Measurements from ENCODE around the gene CYGB.
"Not testable (repeated sequence)": the region's sequence is repeated elsewhere in the genome, so short reads cannot be mapped to it uniquely, and the experiment has no call there.

Gene CYGB

DNA sequence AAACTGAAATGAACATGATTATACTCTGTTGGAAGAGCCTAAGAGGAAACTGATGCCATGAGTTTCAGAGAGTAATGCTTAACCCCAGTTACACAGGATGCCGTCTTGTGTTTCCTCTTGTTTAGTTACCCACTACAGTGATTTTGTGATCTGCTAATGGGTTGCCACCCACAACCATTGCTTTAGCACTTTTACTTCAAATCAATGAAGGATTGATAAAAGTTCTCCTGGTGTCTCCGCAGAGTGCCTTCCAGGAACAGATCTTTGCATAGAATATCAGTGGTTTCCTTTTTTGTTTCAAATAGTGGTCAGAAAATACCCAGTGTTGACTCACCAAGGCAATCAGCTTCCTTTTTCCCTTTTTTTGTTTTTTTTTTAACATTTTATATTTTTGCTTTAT lies 25.9 kb upstream of the CYGB start:
- Histone ChIP-seq H3K4me1 (ENCODE audit: insufficient read depth, low read length) (peaks cover 17% of the 10 kb centered on the region), H3K36me3 (ENCODE audit: insufficient read depth, low read length) (peaks cover 40% of the 10 kb centered on the region)
- not testable (repeated sequence) for H3K9me3 ChIP-seq (ENCODE audit: low read length); H3K4me3 ChIP-seq (ENCODE audit: low read length); H2AFZ ChIP-seq (ENCODE audit: low read depth, low read length); H3K27me3 ChIP-seq (ENCODE audit: insufficient read depth, low read length)

GRCh38 chr17:76562734-76563148 lies 25.2 kb upstream of the CYGB start:
- Histone ChIP-seq H3K4me3 (ENCODE audit: low read length) (no peak overlapping the region), H3K4me1 (ENCODE audit: insufficient read depth, low read length) (peaks cover 17% of the 10 kb centered on the region)

GRCh38 chr17:76561799-76562268 lies 24.3 kb upstream of the CYGB start:
- Histone ChIP-seq H3K9me3 (ENCODE audit: low read length) (no peaks in the 10 kb centered on the region), H3K36me3 (ENCODE audit: insufficient read depth, low read length) (peaks cover 40% of the 10 kb centered on the region), H3K27me3 (ENCODE audit: insufficient read depth, low read length) (no peaks in the 10 kb centered on the region), H3K4me1 (ENCODE audit: insufficient read depth, low read length) (peaks cover 22% of the 10 kb centered on the region), H3K4me3 (ENCODE audit: low read length) (no peak overlapping the region), H2AFZ (ENCODE audit: low read depth, low read length) (no peak overlapping the region)

More at GRCh38 chr17:76562734-76563148, 25.2 kb upstream of the CYGB start:
- H2AFZ ChIP-seq (ENCODE audit: low read depth, low read length) = no peak overlapping the region
- no peaks in the 10 kb centered on the region for H3K9me3 ChIP-seq (ENCODE audit: low read length)
- H3K27me3 ChIP-seq (ENCODE audit: insufficient read depth, low read length) = no peaks in the 10 kb centered on the region
- H3K36me3 ChIP-seq (ENCODE audit: insufficient read depth, low read length) = peaks cover 40% of the 10 kb centered on the region

- no peak overlapping the region for H2AFZ ChIP-seq (ENCODE audit: low read depth, low read length)
- H3K36me3 ChIP-seq (ENCODE audit: insufficient read depth, low read length) = peaks cover 39% of the 10 kb centered on the region
- H3K4me1 ChIP-seq (ENCODE audit: insufficient read depth, low read length) = peaks cover 22% of the 10 kb centered on the region
- no peaks in the 10 kb centered on the region for H3K9me3 ChIP-seq (ENCODE audit: low read length)
- H3K27me3 ChIP-seq (ENCODE audit: insufficient read depth, low read length) = no peaks in the 10 kb centered on the region
- H3K4me3 ChIP-seq (ENCODE audit: low read length) = no peak overlapping the region
These were observed 23.8 kb upstream of the CYGB start for GRCh38 chr17:76561332-76561731.

GRCh38 chr17:76560877-76561221 lies 23.3 kb upstream of the CYGB start:
- H3K4me3 ChIP-seq (ENCODE audit: low read length) = no peak overlapping the region
- H3K9me3 ChIP-seq (ENCODE audit: low read length) = no peaks in the 10 kb centered on the region
- H3K27me3 ChIP-seq (ENCODE audit: insufficient read depth, low read length) = no peaks in the 10 kb centered on the region
- peaks cover 22% of the 10 kb centered on the region for H3K4me1 ChIP-seq (ENCODE audit: insufficient read depth, low read length)
- H3K36me3 ChIP-seq (ENCODE audit: insufficient read depth, low read length) = peaks cover 34% of the 10 kb centered on the region
- no peak overlapping the region for H2AFZ ChIP-seq (ENCODE audit: low read depth, low read length)

DNA sequence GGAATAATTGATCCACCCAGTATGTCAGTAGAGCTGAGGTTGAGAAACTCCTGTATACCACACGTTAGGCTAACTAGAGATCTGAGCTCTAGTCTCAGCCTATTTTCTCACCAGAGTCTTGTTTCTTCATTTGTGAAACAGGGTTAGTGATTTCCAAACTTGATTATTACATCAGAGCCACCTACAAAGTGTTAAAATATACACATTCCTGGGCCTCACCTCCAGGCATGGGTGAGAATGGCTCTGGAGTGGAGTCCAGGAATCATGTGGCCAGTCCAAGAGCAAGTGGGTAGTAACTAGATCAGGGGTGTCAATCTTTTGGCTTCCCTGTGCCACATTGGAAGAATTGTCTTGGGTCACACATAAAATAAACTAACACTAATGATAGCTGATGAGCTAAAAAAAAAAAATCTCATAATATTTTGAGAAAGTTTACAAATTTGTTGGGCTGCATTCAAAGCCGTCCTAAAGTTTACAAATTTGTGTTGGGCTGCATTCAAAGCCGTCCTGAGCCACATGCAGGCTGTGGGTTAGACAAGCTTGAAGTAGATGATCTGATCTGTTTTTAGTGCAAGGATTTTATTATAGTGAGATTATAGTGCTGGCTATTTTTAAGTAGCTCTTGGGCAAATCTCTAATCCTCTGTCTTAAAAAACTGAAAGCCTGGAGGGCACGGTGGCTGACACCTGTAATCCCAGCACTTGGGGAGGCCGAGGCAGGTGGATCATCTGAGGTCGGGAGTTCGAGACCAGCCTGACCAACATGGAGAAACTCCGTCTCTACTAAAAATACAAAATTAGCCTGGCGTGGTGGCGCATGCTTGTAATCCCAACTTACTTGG lies 22.7 kb upstream of the CYGB start:
- Histone ChIP-seq H3K4me1 (ENCODE audit: insufficient read depth, low read length) (peaks cover 22% of the 10 kb centered on the region), H3K9me3 (ENCODE audit: low read length) (no peaks in the 10 kb centered on the region), H2AFZ (ENCODE audit: low read depth, low read length) (no peak overlapping the region), H3K27me3 (ENCODE audit: insufficient read depth, low read length) (no peaks in the 10 kb centered on the region), H3K4me3 (ENCODE audit: low read length) (no peak overlapping the region), H3K36me3 (ENCODE audit: insufficient read depth, low read length) (peaks cover 29% of the 10 kb centered on the region)

GRCh38 chr17:76559460-76559859 lies 22.0 kb upstream of the CYGB start:
- not testable (repeated sequence) for H3K4me3 ChIP-seq (ENCODE audit: low read length); H3K9me3 ChIP-seq (ENCODE audit: low read length); H3K27me3 ChIP-seq (ENCODE audit: insufficient read depth, low read length); H2AFZ ChIP-seq (ENCODE audit: low read depth, low read length)
- Histone ChIP-seq H3K36me3 (ENCODE audit: insufficient read depth, low read length) (peaks cover 21% of the 10 kb centered on the region), H3K4me1 (ENCODE audit: insufficient read depth, low read length) (peaks cover 22% of the 10 kb centered on the region)

DNA sequence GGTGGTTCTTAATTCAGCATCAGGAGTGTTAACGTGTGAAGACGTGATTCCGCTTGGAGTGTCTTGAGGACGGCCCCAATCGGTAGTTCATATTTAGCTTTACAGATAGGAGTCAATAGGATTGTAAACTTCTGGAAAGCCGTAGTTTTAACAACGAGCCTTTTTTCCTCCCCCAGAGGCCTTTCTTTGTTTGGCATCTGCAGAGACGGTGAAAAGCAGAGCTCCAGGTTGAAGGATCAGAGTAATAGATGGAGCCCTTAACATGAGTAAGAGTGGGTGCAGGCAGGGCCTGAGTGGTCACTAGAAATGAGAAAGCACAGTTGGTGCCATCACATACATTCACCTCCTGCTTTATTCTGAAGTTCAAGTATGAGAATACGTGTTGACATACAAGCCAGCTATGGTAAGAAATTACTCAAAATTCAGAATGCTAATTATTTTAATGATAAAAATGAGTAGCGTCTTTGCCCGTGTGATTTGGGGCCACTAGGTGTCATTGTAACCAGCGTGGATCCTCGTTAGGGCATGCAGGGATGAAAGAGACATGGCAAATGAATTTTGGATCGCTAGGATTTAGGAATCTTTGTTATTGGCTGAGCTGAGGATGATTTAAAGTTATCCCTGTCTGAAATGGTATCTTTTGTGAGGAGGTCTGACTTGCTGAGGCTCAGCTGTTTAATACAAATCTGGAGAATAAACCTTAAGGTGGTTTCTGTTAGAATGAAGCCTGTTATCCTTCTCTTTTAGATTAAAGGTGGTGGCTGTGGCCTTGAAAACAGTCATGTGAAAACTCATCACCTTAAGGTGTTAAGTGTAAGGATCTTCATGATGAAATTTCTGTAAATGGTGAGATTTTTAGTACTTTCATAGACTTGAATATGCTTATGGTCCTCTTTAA lies 20.9 kb upstream of the CYGB start:
- Histone ChIP-seq H3K4me3 (ENCODE audit: low read length) (peak overlapping the region; percentile 70), H2AFZ (ENCODE audit: low read depth, low read length) (no peak overlapping the region), H3K4me1 (ENCODE audit: insufficient read depth, low read length) (peaks cover 22% of the 10 kb centered on the region), H3K27me3 (ENCODE audit: insufficient read depth, low read length) (no peaks in the 10 kb centered on the region), H3K9me3 (ENCODE audit: low read length) (no peaks in the 10 kb centered on the region), H3K36me3 (ENCODE audit: insufficient read depth, low read length) (peaks cover 19% of the 10 kb centered on the region)

DNA sequence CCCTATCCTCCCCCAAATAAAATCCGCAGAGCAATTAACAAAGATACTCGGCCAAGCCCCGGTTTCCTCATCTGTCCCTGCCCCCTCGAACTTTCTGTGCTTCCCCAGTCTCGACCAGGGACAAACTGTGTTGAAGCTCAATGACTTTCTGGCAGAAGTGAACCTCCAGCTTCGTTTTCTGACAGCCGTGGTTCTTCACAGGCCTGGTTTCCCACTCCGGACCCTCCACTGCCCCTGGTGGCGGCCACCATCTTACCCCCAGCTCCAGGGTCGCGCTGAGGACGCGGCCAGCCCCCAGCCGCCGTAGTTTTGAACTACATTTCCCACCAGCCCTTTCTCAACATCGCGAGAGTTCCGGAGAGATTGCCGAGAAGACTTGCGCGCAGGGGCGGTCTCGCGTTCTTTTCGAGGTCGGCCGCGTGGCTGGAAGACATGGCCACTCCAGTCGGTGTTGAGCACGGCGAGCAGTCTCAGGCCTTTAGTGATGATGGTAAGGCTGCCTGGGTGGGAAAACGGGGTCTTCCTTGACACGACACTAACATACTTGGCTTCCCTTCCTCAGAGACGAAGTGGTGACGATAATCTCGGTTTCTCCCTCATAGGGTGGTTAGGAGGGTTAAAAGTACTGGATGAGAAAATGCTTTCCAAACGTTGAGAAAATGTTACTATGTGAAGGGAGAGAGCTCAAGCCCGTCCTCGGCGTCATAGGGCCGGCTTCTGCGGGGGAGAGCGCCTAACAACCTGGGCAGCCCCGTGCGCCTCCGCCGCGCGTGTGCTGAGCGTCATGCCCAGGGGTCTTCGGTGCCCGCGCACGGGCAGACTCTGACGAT lies 20.1 kb upstream of the CYGB start:
- H3K9me3 ChIP-seq (ENCODE audit: low read length) = no peaks in the 10 kb centered on the region
- H3K4me1 ChIP-seq (ENCODE audit: insufficient read depth, low read length) = peaks cover 22% of the 10 kb centered on the region
- no peaks in the 10 kb centered on the region for H3K27me3 ChIP-seq (ENCODE audit: insufficient read depth, low read length)
- peaks cover 16% of the 10 kb centered on the region for H3K36me3 ChIP-seq (ENCODE audit: insufficient read depth, low read length)
- peak overlapping the region; percentile 97 for H2AFZ ChIP-seq (ENCODE audit: low read depth, low read length)
- peak overlapping the region; percentile 70 for H3K4me3 ChIP-seq (ENCODE audit: low read length)

GRCh38 chr17:76556765-76557367 lies 19.4 kb upstream of the CYGB start:
- Histone ChIP-seq H3K27me3 (ENCODE audit: insufficient read depth, low read length) (no peaks in the 10 kb centered on the region), H3K4me3 (ENCODE audit: low read length) (peak overlapping the region; percentile 70), H3K9me3 (ENCODE audit: low read length) (no peaks in the 10 kb centered on the region), H3K4me1 (ENCODE audit: insufficient read depth, low read length) (peaks cover 22% of the 10 kb centered on the region), H2AFZ (ENCODE audit: low read depth, low read length) (peak overlapping the region; percentile 97), H3K36me3 (ENCODE audit: insufficient read depth, low read length) (peaks cover 11% of the 10 kb centered on the region)

DNA sequence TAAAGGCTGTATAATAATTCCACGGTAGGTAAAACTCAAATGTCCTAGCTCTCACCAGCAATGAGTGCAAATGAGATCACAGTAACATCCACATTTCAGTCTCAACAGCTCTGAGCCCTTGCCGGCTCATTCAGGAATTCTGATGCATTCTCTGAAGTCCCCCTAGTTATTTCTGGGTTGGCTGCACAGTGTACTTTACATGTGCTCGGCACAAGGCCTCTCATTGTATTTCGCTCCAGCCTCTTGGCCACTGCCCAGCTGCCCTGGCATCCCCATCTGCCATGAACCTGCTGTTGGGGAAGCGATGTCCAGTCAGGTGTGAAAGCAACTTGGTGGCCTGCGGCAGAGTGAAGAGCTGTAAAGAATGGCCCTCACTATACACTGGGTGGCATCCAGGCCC lies 16.6 kb upstream of the CYGB start:
- Histone ChIP-seq H3K27me3 (ENCODE audit: insufficient read depth, low read length) (no peaks in the 10 kb centered on the region), H3K4me3 (ENCODE audit: low read length) (no peak overlapping the region), H3K4me1 (ENCODE audit: insufficient read depth, low read length) (peaks cover 13% of the 10 kb centered on the region), H2AFZ (ENCODE audit: low read depth, low read length) (no peak overlapping the region), H3K9me3 (ENCODE audit: low read length) (no peaks in the 10 kb centered on the region), H3K36me3 (ENCODE audit: insufficient read depth, low read length) (no peaks in the 10 kb centered on the region)

- Histone ChIP-seq H3K9me3 (ENCODE audit: low read length) (no peaks in the 10 kb centered on the region), H3K4me3 (ENCODE audit: low read length) (no peak overlapping the region), H3K36me3 (ENCODE audit: insufficient read depth, low read length) (no peaks in the 10 kb centered on the region), H3K27me3 (ENCODE audit: insufficient read depth, low read length) (no peaks in the 10 kb centered on the region), H2AFZ (ENCODE audit: low read depth, low read length) (no peak overlapping the region), H3K4me1 (ENCODE audit: insufficient read depth, low read length) (peaks cover 8% of the 10 kb centered on the region)
These were observed 15.8 kb upstream of the CYGB start for GRCh38 chr17:76553178-76553908.
